IMR-90 (cell line): ENCODE data around the gene USH2A.

Experiments used
- BHLHE40 ChIP-seq: fragments of 150-350 bp; IDR thresholded peaks from 2 replicates; pipeline ENCODE4 v1.6.1; 2016; ENCODE audit warnings: mild to moderate bottlenecking, low read depth, low read length
- CEBPB ChIP-seq: IDR thresholded peaks from 2 replicates; pipeline ENCODE4 v1.6.1; 2012; ENCODE audit warnings: low read depth, low read length, improper control_type of control experiment
- CHD1 ChIP-seq: IDR thresholded peaks from 2 replicates; pipeline ENCODE4 v1.6.1; 2012; ENCODE audit warnings: low read depth, low read length, improper control_type of control experiment
- CTCF ChIP-seq: conservative IDR thresholded peaks from 2 replicates; pipeline ENCODE4 v1.5.1; 2012; ENCODE audit warnings: mild to moderate bottlenecking, low read depth, low read length, improper control_type of control experiment
- MAFK ChIP-seq: IDR thresholded peaks from 2 replicates; pipeline ENCODE4 v1.6.1; 2012; ENCODE audit warnings: low read depth, low read length, improper control_type of control experiment
- MAZ ChIP-seq: IDR thresholded peaks from 2 replicates; pipeline ENCODE4 v1.6.1; 2012; ENCODE audit warnings: low read depth, mild to moderate bottlenecking, low read length, improper control_type of control experiment, moderate library complexity, borderline replicate concordance
- NFE2L2 ChIP-seq: fragments of 150-350 bp; IDR thresholded peaks from 2 replicates; pipeline ENCODE4 v1.6.1; 2016; ENCODE audit warnings: low read depth, mild to moderate bottlenecking, low read length
- POLR2A ChIP-seq: IDR thresholded peaks from 2 replicates; pipeline ENCODE4 v1.6.1; 2012; ENCODE audit warnings: mild to moderate bottlenecking, low read depth, low read length
- RAD21 ChIP-seq: IDR thresholded peaks from 2 replicates; pipeline ENCODE4 v1.6.1; 2012; ENCODE audit warnings: low read length, improper control_type of control experiment
- RCOR1 ChIP-seq: IDR thresholded peaks from 2 replicates; pipeline ENCODE4 v1.6.1; 2012; ENCODE audit warnings: mild to moderate bottlenecking, low read length, improper control_type of control experiment; ENCODE audit not compliant: insufficient replicate concordance
- SMC3 ChIP-seq: fragments of 150-350 bp; IDR thresholded peaks from 2 replicates; pipeline ENCODE4 v1.6.1; 2016; ENCODE audit warnings: low read depth, mild to moderate bottlenecking, antibody characterized with exemption, low read length, moderate library complexity
- USF2 ChIP-seq: fragments of 150-350 bp; IDR thresholded peaks from 2 replicates; pipeline ENCODE4 v1.6.1; 2017; ENCODE audit warnings: mild to moderate bottlenecking, antibody characterized with exemption, low read length, low read depth
- TF ChIP-seq, protein P1 (sequence below): fragments of 150-350 bp; IDR thresholded peaks from 2 replicates; pipeline ENCODE4 v1.6.1; 2016; ENCODE audit warnings: low read depth, mild to moderate bottlenecking, low read length, moderate library complexity, borderline replicate concordance

GRCh38 chr1:215970406-215970805, 452.8 kb downstream of the USH2A start:
- TF ChIP-seq RAD21 (no peak), USF2 (no peak), POLR2A (no peak), CTCF (no peak), CEBPB (no peak), NFE2L2 (no peak), SMC3 (no peak), CHD1 (no peak), MAFK (no peak), MAZ (no peak), BHLHE40 (peak; percentile 57; the same call in 1 of the 2 replicates), RCOR1 (no peak)
- TF ChIP-seq, protein P1, sequence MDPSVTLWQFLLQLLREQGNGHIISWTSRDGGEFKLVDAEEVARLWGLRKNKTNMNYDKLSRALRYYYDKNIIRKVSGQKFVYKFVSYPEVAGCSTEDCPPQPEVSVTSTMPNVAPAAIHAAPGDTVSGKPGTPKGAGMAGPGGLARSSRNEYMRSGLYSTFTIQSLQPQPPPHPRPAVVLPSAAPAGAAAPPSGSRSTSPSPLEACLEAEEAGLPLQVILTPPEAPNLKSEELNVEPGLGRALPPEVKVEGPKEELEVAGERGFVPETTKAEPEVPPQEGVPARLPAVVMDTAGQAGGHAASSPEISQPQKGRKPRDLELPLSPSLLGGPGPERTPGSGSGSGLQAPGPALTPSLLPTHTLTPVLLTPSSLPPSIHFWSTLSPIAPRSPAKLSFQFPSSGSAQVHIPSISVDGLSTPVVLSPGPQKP, result no peak
